HG03095 (cell line): Measurements from ENCODE around the gene RAB28.

Experiments used
- ATAC-seq: cut with Tn5 transposase; IDR thresholded peaks from one replicate; pipeline ENCODE4 v1.9.1; 2021; ENCODE audit warnings: moderate library complexity; ENCODE audit not compliant: unreplicated experiment

Gene RAB28

GRCh38 chr4:13323921-13324320 lies 160.2 kb downstream of the RAB28 start:
- ATAC-seq: no peak

- ATAC-seq: no peak
These were observed 161.4 kb downstream of the RAB28 start for GRCh38 chr4:13322681-13323101.
